Stimulated activated naive CD8-positive, alpha-beta T cell treated with anti-CD3 and anti-CD28 coated beads, Interleukin-15, amount 100 ng/mL, for 72 hours (primary cell): ENCODE results near the gene NT5DC3.

ENCODE experiments used
- ATAC-seq: fragments of 150-1000 bp; cut with Tn5 transposase; 2 replicates; pipeline ENCODE4 v1.10.0; 2021; ENCODE audit warnings: mild to moderate bottlenecking, moderate library complexity
- DNase-seq, 2 donors: peaks; one replicate each; pipeline ENCODE4 v3.0.0; 2021 to 2022
- H3K27ac Mint-ChIP-seq, 2 donors: one replicate each; pipeline ENCODE4 v1.8.0; 2022; ENCODE audit warnings: mild to moderate bottlenecking in 2 of 2, mixed read lengths in 2 of 2, moderate library complexity in 2 of 2
- H3K27me3 Mint-ChIP-seq: one replicate; pipeline ENCODE4 v1.8.0; 2022; ENCODE audit warnings: mixed read lengths
- H3K4me1 Mint-ChIP-seq: one replicate; pipeline ENCODE4 v1.8.0; 2022; ENCODE audit warnings: mild to moderate bottlenecking, mixed read lengths
- H3K4me3 Mint-ChIP-seq, 2 donors: one replicate each; pipeline ENCODE4 v1.8.0; 2022; ENCODE audit warnings: mild to moderate bottlenecking in 2 of 2, mixed read lengths in 2 of 2, moderate library complexity in 1 of 2
- H3K9me3 Mint-ChIP-seq, 2 donors: one replicate each; pipeline ENCODE4 v1.8.0; 2022; ENCODE audit warnings: mixed read lengths in 2 of 2

NT5DC3 gene

DNA sequence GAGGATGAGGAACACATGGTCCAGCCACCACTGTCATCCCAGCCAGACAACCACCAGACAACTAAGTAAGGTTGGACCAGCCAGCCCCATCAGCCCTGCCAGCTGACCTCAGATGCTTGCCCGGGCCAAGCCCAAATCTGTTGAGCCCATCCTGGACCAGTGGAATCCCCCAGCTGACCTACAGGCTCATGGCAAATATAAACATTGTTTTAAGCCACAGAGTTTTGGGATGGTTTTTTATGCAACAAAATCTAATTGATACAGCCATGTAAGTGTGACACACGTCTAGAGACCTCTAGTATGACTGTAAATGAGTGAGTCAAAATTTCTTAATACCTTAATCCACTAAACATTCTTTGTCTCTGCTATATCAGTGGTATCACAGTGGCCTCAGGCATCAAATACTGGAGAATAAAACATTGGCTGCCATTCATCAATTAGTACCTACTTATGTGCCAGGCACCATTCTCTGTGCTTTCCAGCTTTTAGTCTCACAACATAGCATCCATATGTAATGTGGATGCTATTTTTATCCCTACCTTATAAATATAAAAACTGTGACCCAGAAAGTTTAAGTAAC lies 24.2 kb upstream of the NT5DC3 start:
- H3K27me3 Mint-ChIP-seq = peaks cover 7% of the 10 kb centered on the region
- ATAC-seq (no peak), DNase-seq (no peak)
- no peak overlapping the region for H3K4me3 Mint-ChIP-seq
- no peaks in the 10 kb centered on the region for H3K4me1 Mint-ChIP-seq
- H3K9me3 Mint-ChIP-seq = no peaks in the 10 kb centered on the region
- no peak overlapping the region for H3K27ac Mint-ChIP-seq

DNA sequence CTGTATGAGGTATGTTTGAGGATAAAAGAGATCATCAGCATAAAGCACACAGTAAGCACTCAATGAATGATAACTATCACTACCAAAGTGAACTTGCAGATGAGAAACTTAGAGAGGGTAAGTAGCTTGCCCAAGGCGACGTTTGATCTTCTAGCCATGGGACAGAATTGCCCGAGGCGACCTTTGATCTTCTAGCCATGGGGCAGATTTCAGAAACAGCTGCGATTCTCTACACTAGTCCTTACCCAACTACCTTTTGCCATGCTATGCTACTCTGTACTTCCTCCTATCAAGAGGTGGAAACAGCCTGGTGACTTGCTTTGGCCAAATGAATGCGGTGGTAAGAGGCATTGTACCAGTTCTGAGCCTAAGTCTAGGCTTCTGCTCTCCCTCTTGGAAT lies 23.7 kb upstream of the NT5DC3 start:
- no peak for DNase-seq
- Mint-ChIP-seq H3K4me1 (no peaks in the 10 kb centered on the region), H3K27me3 (peaks cover 7% of the 10 kb centered on the region), H3K9me3 (no peaks in the 10 kb centered on the region), H3K4me3 (no peak overlapping the region), H3K27ac (no peak overlapping the region)
- ATAC-seq = no peak

DNA sequence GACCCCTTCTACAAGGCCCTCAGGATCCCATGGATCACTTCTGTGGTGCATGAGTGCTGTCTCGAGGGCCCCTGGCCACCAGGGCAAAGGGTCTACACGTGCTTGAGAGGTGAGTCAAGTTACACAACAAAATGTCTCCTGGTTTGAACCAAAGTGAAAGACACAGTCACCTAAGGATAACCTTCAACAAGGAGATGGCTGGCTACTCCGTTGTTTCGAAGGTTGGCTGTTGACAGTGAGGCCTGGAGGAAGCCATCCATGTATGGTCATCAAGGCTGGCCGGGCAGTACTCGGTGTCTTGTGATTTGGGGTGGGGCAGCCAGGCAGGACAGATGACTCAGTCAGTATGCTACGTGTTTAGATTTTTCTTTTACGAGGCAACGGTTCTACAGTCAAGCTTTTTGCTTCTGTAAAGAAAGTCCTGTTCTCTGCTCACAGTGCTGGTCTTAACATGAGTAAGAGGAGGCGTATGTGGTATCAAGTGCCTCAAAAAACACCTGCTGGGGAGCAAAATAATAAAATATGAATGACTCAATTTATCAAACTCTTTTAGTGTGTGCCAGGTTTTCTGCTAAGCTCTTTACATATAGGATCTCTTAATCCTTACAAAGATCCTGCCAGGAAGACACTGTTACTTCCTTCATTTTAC lies 18.0 kb upstream of the NT5DC3 start:
- Mint-ChIP-seq H3K27me3 (peaks cover 5% of the 10 kb centered on the region), H3K27ac (no peak overlapping the region), H3K4me3 (no peak overlapping the region), H3K9me3 (no peaks in the 10 kb centered on the region), H3K4me1 (no peaks in the 10 kb centered on the region)
- no peak for ATAC-seq
- no peak for DNase-seq

DNA sequence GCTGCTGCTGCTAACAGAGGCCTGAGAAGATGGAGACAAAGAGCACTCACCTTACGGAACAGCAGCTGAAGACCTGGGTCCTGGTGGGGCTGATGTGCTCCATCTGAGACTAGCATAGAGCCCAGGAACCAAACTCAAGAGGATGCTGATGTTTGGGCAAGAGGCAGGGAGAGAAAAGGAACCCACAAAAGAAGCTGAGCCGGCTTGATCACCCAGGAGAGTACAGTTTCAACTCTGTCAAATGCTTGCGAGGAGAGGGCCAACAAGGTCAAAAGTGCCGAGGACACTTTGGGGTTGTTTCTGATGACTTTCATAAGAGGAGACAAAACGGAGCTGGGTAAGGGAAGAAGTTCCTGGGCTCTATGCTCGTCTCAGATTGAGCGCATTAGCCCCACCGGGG lies 17.3 kb upstream of the NT5DC3 start:
- no peaks in the 10 kb centered on the region for H3K27me3 Mint-ChIP-seq

DNA sequence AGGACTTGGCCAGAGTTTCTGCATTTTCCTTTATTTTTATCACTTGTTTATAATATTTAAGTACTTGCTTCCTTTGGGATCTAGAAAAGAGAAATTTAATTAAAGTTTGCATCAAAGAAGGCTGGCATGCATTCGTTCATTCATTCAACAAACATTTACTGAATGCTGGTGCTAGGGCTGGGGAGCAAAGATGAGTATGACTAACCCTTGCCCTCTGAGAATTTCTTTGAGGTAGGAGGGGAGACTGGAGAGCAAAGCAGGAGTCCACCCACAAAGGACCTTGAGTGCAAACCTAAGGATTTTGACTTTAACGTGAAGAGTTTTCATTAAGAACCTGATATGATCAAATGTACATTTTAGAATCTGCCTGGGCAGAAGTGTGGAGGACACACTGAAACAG lies 16.1 kb upstream of the NT5DC3 start:
- ATAC-seq (no peak), DNase-seq (no peak)
- no peaks in the 10 kb centered on the region for H3K9me3 Mint-ChIP-seq
- no peaks in the 10 kb centered on the region for H3K27me3 Mint-ChIP-seq
- no peak overlapping the region for H3K4me3 Mint-ChIP-seq
- no peaks in the 10 kb centered on the region for H3K4me1 Mint-ChIP-seq
- H3K27ac Mint-ChIP-seq = no peak overlapping the region

More for the DNA sequence above, 17.3 kb upstream of the NT5DC3 start:
- no peaks in the 10 kb centered on the region for H3K9me3 Mint-ChIP-seq
- no peak overlapping the region for H3K4me3 Mint-ChIP-seq
- H3K4me1 Mint-ChIP-seq = no peaks in the 10 kb centered on the region
- ATAC-seq (no peak), DNase-seq (no peak)
- peak overlapping the region; percentile 3 to 25 for H3K27ac Mint-ChIP-seq

DNA sequence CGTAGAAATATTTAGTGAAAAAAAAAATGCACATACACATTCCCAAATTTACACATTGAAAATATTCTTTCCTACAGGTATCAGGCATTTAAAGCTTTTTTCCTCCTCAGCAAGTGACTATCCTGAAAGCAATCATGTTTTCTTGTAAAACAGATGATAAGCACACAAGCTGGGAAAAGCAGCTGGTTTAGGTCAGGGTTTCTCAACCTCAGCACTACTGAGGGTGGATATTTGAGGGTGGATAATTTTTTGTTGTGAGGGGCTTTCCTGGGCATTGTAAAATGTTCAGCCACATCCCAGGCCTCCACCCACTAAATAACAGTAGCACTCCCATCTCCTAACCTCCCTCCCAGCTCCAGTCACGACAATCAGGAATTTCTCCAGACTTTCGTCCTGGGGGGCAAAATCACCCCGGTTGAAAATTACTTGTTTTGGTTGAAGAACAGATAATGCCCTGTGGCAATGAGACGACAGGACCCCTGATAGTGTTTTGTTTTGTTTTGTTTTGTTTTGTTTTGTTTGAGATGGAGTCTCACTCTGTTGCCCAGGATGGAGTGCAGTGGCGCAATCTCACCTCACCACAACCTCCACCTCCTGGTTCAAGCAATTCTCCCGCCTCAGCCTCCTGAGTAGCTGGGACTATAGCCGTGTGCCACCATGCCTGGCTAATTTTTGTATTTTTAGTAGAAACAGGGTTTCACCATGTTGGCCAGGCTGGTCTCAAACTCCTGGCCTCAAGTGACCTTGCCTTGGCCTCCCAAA lies 15.0 kb upstream of the NT5DC3 start:
- no peaks in the 10 kb centered on the region for H3K27me3 Mint-ChIP-seq
- no peak for ATAC-seq
- no peak overlapping the region for H3K4me3 Mint-ChIP-seq
- peaks cover 2% of the 10 kb centered on the region for H3K4me1 Mint-ChIP-seq
- H3K9me3 Mint-ChIP-seq = no peaks in the 10 kb centered on the region
- DNase-seq = no peak
- H3K27ac Mint-ChIP-seq = no peak overlapping the region

DNA sequence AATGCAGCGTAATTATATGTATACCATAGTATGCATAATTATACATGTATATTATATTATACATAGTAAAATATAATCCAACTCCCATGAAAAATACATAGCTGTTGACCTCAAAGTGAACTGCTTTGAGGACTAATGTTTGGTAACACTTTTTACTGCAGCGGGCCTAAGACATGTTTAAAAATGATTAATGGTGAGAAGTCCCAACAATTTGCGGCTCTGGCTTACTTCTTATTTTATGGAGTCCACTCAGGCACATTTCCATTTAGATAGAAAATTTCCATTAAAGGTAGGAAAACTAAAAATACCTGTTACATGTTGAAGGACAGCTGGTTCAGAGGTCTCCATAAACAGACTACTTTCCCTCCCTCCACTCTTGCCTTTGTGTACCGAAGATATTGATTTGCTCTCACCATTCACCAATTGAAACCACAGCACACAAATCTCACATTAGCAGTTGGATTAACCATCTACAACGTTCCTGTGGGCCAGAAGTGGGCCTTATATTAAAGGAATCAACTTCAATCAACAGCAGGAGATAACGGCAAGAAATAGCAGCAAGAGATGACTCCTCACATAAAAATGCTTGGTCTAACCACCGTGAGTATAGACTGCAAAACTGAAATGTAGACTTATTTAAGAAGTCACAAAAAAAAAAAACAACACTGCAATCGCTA lies 14.1 kb upstream of the NT5DC3 start:
- Mint-ChIP-seq H3K27ac (no peak overlapping the region), H3K4me1 (peaks cover 9% of the 10 kb centered on the region), H3K9me3 (no peaks in the 10 kb centered on the region), H3K4me3 (no peak overlapping the region), H3K27me3 (no peaks in the 10 kb centered on the region)
- ATAC-seq (no peak), DNase-seq (no peak)

DNA sequence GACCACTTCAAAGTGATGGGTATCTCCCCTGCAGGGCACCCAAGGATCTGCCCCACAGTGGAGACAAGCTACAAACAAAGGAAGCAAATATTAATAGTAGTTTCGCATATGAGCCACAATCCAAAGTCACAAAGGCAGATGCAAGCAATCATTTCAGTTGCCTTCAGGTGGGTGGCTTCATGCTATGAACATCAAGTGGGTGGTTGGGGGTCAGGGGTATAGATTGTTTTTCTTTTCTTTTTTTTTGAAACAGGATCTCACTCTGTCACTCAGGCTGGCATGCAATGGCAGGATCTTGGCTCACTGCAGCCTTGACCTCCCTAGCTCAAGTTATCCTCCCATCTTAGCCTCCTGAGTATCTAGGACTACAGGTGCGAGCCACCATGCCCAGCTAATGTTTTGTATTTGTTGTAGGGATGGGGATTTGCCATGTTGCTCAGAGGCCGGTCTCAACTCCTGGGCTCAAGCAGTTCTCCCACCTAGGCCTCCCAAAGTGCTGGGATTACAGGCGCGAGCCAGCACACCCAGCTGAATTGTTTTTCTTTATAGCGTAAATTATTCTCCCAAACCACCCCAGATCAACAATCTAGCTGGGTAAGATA lies 13.4 kb upstream of the NT5DC3 start:
- ATAC-seq (no peak), DNase-seq (no peak)
- Mint-ChIP-seq H3K4me3 (no peak overlapping the region), H3K27me3 (no peaks in the 10 kb centered on the region), H3K27ac (no peak overlapping the region), H3K9me3 (no peaks in the 10 kb centered on the region), H3K4me1 (peaks cover 9% of the 10 kb centered on the region)

DNA sequence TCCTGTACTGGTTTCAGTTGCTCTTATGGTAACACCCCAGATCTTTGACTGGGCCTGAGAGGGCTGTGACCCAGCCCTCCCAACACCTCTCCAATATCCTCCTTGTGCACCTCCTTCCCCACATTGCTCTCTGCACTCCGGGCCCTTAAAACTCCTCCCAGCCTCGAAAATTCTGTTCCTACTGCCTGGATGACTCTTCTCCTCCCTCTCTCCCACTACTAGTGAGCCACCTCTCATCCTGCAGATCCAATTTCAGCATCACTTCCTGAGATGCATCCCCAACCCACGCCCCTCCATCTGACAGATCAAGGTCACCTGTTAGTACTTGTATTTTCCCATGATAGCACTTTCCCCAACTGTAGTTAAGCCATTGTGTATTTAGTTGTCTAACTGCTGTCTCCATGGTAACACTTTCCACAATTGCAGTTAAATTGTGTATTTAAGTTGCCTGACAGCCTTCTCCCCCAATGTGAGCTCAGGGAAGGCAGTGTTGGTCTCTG lies 11.5 kb upstream of the NT5DC3 start:
- no peaks in the 10 kb centered on the region for H3K9me3 Mint-ChIP-seq
- DNase-seq (no peak), ATAC-seq (no peak)
- H3K27ac Mint-ChIP-seq = no peak overlapping the region
- peaks cover 9% of the 10 kb centered on the region for H3K4me1 Mint-ChIP-seq
- no peak overlapping the region for H3K4me3 Mint-ChIP-seq
- H3K27me3 Mint-ChIP-seq = no peaks in the 10 kb centered on the region

DNA sequence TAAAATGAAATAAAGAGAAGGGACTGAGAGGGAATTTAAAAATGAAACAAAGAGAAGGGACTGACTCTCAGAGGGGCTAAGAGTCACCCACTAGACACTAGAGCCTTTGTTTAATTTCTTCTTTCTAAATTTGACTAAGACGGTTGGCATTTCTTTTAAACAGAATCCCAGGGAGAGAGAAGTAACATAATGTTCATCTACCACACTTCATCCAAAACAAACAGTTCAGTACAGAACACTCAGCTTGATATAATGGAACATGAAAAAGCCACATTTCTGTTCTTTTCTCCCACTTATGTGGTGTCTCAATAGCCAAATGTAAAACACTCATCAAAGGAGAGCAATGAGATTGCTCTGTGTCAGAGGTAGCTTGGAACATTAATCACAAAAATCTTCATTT lies 10.1 kb upstream of the NT5DC3 start:
- Mint-ChIP-seq H3K9me3 (no peaks in the 10 kb centered on the region), H3K4me1 (peaks cover 9% of the 10 kb centered on the region), H3K4me3 (peak overlapping the region in 1 of 2 donors; percentile 27), H3K27me3 (no peaks in the 10 kb centered on the region), H3K27ac (peak overlapping the region in 1 of 2 donors; percentile 86)
- ATAC-seq (no peak), DNase-seq (no peak)

DNA sequence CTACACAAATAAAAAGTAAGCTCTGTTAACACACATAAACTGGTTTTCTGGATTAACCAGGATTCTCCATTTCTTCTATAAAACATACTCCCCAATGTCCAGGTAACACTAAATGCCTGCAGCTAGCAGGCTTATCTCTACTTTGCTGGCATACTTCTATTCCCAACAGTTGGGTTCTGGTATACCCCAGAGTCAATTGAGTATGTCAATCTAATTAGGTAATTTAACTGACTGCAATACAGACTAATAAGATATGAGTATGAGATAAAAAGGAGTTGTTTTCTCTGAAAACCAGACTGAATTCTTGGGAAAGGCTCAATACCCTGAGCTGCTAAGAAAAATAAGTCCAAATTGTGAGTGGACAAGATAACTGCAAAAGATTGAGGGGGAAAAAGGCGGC lies 9.4 kb upstream of the NT5DC3 start:
- Mint-ChIP-seq H3K27ac (no peak overlapping the region), H3K4me1 (peaks cover 9% of the 10 kb centered on the region), H3K4me3 (peak overlapping the region in 1 of 2 donors; percentile 27), H3K27me3 (no peaks in the 10 kb centered on the region), H3K9me3 (no peaks in the 10 kb centered on the region)
- ATAC-seq = no peak
- DNase-seq = no peak

DNA sequence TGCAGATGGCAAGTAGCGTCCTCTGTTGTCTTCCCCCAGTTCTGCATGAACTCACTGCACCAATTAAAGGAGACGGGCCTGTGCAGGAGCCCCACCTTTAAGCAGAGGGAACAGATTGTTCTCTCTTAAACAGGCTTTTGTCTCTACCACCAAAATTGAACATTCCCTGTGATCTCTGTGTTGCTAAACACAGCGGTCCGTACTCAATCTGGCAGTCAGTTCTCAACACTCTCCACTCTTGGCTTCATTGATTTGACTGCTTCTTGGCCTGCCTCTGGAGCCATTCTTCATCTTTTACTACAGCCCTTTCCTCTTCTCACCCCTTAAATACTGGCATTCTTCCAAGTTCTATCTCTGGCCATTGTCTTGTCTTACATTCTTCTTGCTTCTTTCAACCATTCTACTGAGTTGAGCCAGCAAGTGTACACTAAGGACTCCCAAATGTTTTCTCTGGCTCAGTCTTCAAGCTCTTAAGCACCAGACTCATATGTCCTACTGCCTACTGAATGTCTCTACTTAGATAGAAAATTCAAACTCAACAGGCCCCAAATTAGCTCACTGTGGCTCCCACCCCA lies 8.0 kb upstream of the NT5DC3 start:
- Mint-ChIP-seq H3K4me1 (peaks cover 9% of the 10 kb centered on the region), H3K27me3 (no peaks in the 10 kb centered on the region), H3K9me3 (no peaks in the 10 kb centered on the region)

DNA sequence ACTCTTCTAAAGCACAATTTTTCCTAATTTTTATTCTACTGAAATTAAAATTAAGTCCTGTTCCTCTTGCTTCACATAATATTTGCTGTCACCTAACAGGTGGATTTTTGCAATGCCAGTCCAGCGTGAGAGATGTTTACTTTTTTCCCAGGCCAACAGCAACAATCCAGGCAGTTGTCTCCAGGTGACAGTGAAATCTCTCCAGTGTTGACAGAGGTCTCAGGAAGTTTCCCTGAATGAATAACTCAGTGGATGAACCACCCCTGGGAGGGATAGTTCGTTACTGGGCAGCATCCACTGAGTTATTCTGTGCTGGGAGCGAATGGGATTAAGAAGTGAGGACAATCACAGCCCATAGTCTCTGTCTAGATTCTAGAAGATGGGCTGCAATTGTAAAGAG lies 7.1 kb upstream of the NT5DC3 start:
- H3K27ac Mint-ChIP-seq = no peak overlapping the region
- DNase-seq (no peak), ATAC-seq (no peak)
- no peaks in the 10 kb centered on the region for H3K27me3 Mint-ChIP-seq
- H3K9me3 Mint-ChIP-seq = no peaks in the 10 kb centered on the region
- H3K4me3 Mint-ChIP-seq = no peak overlapping the region
- peaks cover 9% of the 10 kb centered on the region for H3K4me1 Mint-ChIP-seq

More for the DNA sequence above, 8.0 kb upstream of the NT5DC3 start:
- DNase-seq (no peak), ATAC-seq (no peak)
- Mint-ChIP-seq H3K4me3 (no peak overlapping the region), H3K27ac (no peak overlapping the region)

DNA sequence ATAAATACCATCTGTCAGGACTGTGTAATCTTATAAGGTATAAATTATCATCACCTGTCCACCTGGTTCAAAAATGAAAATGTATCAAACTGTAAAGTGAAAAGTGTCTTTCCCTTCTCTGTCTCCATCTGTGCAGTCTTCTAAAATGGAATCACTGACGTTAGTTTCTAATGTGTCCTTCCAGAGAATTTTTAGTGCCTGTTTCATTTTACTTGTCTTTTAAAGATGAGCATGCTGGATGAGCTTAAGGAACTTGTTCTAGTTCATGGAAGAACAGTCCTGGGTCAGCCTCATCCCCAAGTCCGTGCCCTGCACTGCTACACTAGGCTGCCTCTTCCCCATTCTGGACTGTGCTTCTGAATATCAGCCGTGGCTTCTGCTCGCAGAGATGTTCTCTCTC lies 5.4 kb upstream of the NT5DC3 start:
- Mint-ChIP-seq H3K9me3 (no peaks in the 10 kb centered on the region), H3K4me1 (peaks cover 17% of the 10 kb centered on the region), H3K4me3 (no peak overlapping the region), H3K27ac (no peak overlapping the region), H3K27me3 (no peaks in the 10 kb centered on the region)
- DNase-seq (no peak), ATAC-seq (no peak)

DNA sequence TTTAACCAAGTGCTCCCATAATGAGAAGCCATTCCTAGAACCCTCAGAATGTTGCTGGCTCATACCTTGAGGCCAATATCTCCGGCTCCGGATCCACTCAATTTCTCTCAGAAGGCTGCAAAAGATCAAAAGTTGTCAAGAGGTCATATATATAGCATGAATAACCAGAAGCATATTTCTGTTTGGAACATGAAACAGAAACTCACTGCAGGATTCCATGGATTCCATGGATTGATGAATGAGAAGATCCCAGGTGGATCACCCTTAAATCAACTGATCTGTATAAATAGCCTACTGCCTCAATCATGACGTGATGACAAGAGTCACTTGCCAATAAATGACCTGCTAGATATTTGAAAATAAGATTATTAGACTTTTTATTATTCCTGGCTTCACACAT lies 3.3 kb upstream of the NT5DC3 start:
- Mint-ChIP-seq H3K27ac (no peak overlapping the region), H3K4me3 (no peak overlapping the region)
- DNase-seq = no peak

More for the DNA sequence above, 3.3 kb upstream of the NT5DC3 start:
- no peaks in the 10 kb centered on the region for H3K9me3 Mint-ChIP-seq
- H3K4me1 Mint-ChIP-seq = peaks cover 22% of the 10 kb centered on the region
- no peak for ATAC-seq
- no peaks in the 10 kb centered on the region for H3K27me3 Mint-ChIP-seq
